Stimulated activated CD8-positive, alpha-beta memory T cell treated with anti-CD3 and anti-CD28 coated beads, Interleukin-12 subunit alpha, Interleukin-12 subunit beta, amount 100 ng/mL, for 24 hours (primary cell): ENCODE results near the gene BRINP2.
"Not testable (repeated sequence)": the region's sequence is repeated elsewhere in the genome, so short reads cannot be mapped to it uniquely, and the experiment has no call there.

Experiments
- DNase-seq: peaks from one replicate; pipeline ENCODE4 v3.0.0-alpha.2; 2020; ENCODE audit errors: extremely low read depth

The BRINP2 gene

DNA sequence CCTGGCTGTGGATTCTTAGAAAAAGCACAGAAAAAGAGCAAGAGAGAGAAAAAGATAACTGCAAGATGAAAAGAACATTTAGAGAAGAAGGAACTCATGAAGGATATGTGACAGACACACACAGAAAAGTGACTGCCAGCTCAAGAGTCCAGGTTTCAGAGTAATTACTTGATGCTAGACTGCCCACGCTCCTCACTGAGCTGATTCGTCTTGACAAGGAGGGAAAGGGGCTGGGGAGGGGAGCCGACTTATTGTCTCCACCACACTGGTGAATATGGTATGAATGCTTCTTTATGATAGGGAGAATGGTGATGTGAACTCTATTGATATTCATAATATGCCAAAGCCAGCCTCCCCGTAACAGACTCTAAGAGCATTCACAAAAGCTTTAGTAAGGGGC is 140.4 kb downstream of the BRINP2 start:
- no peak for DNase-seq

DNA sequence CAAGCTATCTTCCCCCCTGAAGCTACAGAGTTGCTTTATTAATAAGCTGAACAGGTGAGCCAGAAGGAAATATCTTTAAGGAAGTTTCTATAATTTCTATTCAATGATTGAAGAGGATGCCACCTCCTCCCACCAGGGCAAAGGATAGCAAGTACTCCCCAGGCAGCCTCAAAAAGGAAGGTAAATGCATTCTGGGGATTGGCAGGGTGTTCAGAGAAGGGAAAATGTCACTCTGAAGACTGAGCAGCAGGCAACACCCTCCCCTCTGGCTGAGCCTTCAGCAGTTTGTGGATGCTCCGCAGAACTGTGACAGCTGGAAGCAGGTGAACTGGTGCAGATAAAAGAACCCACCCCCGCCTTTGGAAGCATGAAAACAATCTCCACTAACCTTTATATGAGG is 140.8 kb downstream of the BRINP2 start:
- DNase-seq = no peak

DNA sequence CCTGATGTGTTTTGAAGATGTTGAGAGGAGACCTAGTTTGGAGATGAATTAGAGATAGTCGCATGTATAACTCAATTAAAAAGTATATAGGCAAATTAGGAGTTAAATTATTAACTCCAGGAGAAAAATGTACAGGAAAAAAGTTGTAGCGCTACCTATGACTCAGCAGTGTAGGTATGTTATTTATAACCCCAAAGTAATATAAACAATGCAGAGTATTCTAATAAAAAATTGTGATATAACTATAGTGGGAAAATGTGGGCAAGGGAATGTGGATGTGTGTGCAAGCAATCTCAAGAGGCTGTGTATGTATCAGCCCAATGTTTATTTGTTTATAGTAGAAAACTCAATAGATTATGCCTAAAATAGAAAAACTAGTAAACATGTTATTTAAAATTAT is 144.5 kb downstream of the BRINP2 start:
- no peak for DNase-seq

DNA sequence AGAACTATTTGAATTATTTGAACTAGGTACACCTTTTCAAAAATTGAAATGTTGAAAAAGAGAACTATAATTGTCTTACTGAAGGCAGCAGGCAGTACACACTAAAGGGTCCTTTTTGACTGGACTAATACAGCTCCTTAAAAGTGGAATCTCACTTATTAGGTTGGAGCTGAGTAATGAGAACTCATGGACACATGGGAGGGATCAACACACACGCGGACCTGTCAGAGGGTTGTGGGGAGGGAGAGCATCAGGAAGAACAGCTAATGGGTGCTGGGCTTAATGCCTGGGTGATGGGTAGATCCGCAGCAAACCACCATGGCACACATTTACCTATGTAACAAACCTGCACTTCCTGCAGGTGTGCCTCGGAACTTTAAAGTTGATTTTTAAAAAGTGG is 145.0 kb downstream of the BRINP2 start:
- DNase-seq = no peak

- not testable (repeated sequence) for DNase-seq
These were observed 150.7 kb downstream of the BRINP2 start for GRCh38 chr1:177321434-177321833.

DNA sequence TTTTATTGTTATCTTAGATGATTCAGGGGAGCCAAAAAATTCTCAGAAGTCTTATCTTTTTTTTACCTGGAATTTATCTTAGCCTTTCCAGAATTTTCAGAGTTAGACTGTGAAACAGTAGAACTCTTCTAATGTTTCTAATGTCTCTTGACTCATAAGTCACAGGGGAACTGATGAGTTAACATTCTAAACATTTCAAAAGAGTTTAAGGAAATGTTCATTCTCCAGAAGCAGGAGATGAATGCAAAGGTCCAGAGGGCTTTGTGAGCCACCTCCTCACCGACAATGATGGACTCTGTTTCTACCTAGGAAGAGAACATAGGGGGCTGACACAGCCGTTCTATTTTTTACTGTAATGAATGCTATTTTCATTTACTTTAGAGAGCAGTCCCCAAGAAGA is 157.5 kb downstream of the BRINP2 start:
- no peak for DNase-seq

GRCh38 chr1:177329871-177330270 is 159.1 kb downstream of the BRINP2 start:
- DNase-seq = no peak
